ENCODE data around the gene POGK. TPM values are rescaled to one million over a fixed set of nuclear protein-coding genes. Genes with fewer than 3 reads are reported as not detected.

The POGK gene, protein sequence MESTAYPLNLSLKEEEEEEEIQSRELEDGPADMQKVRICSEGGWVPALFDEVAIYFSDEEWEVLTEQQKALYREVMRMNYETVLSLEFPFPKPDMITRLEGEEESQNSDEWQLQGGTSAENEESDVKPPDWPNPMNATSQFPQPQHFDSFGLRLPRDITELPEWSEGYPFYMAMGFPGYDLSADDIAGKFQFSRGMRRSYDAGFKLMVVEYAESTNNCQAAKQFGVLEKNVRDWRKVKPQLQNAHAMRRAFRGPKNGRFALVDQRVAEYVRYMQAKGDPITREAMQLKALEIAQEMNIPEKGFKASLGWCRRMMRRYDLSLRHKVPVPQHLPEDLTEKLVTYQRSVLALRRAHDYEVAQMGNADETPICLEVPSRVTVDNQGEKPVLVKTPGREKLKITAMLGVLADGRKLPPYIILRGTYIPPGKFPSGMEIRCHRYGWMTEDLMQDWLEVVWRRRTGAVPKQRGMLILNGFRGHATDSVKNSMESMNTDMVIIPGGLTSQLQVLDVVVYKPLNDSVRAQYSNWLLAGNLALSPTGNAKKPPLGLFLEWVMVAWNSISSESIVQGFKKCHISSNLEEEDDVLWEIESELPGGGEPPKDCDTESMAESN
- total RNA-seq, result 10 to 100 TPM; 25.5 to 29.3 (median 27.0) TPM

DNA sequence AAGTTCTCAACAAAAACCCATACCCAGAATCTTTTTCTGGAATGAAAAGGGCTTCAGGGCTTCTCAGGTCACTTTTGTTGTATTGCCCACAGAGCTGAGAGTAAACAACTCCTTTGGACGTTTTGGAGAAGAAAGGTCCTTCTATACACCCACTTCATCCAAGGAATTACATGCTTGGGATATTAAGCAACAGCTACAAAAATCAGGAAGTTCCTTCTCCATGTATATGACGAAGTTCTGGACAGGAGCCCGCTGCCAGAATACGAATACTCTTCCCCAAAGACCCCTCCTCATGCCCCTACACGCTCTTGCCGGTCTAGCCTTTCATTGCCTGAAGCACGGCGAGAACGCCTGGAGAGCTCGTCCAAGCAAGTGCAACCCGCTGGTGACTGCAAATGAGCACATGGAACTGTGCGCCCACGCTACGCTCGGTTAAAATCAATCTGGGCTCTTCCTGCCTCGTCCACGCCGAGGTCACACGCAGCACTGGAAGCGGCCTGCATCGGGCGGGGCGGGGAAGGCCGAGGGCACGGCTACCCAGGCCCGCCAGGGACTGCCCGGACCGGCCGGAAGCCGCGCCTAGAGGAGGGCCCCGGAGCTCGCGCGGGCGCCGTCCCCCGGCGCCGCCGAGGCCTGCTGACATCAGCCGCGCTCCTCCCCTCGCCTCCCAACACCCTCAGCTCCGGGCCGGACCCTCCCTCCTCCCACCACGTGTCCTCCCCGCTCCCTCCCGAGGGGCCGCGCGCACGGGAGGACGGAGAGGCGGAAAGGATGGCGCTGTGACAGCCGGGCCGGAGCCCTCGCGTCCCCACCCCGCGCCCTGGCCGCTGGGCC lies at the start of gene POGK:
Gene POGK (plus strand): TSS at position 710 of the 834 bp plus-strand sequence. CDS start 1,482 bp downstream, outside the sequence.
- TF ChIP-seq, protein P1, sequence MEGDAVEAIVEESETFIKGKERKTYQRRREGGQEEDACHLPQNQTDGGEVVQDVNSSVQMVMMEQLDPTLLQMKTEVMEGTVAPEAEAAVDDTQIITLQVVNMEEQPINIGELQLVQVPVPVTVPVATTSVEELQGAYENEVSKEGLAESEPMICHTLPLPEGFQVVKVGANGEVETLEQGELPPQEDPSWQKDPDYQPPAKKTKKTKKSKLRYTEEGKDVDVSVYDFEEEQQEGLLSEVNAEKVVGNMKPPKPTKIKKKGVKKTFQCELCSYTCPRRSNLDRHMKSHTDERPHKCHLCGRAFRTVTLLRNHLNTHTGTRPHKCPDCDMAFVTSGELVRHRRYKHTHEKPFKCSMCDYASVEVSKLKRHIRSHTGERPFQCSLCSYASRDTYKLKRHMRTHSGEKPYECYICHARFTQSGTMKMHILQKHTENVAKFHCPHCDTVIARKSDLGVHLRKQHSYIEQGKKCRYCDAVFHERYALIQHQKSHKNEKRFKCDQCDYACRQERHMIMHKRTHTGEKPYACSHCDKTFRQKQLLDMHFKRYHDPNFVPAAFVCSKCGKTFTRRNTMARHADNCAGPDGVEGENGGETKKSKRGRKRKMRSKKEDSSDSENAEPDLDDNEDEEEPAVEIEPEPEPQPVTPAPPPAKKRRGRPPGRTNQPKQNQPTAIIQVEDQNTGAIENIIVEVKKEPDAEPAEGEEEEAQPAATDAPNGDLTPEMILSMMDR (IDR thresholded peaks at IDR 0.05; ENCODE audit: low read depth), result no peak

- TF ChIP-seq, protein P1 (IDR thresholded peaks at IDR 0.05; ENCODE audit: low read depth), result no peak
Measured at GRCh38 chr1:166796620-166797236, 42.5 kb upstream of the POGK start.

GRCh38 chr1:166808952-166809351 lies 30.3 kb upstream of the POGK start:
- TF ChIP-seq, protein P1 (IDR thresholded peaks at IDR 0.05; ENCODE audit: low read depth), result no peak

GRCh38 chr1:166811691-166812090 lies 27.6 kb upstream of the POGK start:
- TF ChIP-seq, protein P1 (IDR thresholded peaks at IDR 0.05; ENCODE audit: low read depth), result no peak

DNA sequence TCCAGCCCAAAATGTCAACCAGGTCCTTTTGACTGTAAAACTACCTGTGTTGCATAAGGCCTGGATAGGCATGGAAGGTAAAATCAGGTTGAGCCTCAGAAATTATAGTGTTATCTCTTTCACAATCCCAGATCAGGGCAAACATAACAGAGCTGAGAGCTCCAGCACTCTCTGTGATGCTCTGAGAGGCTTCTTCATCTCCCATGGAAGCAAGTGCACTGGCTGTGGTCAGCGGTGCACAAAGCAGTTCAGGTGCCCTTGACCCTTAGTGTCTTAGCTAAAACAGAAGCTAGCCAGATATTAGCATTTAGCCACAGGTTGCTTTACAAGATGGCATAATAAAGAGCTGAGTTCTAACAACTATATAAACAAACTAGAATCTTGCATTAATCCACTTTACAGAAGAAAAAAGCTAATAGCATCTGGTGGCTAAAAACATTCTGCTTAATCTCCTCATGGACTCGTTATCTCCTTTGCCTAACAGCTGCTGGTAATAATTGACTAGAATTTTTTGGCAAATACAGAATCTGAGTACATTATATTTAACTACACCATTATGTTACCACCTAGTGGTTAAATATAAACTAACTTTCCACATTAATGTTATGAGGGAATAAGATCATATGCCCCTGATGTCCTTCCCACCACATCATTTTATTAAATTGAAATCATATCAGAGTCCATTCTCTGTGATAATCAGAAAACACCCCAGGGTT lies 25.6 kb upstream of the POGK start:
- TF ChIP-seq, protein P1 (IDR thresholded peaks at IDR 0.05; ENCODE audit: low read depth), result no peak

- TF ChIP-seq, protein P1 (IDR thresholded peaks at IDR 0.05; ENCODE audit: low read depth), result no peak
Measured at GRCh38 chr1:166814611-166815010, 24.7 kb upstream of the POGK start.
